Measurements from ENCODE around the gene CDH20.
A peak's percentile ranks its signal among the peaks of the same experiment; 100 is the strongest.

Gene CDH20

GRCh38 chr18:61426492-61427053, 93.3 kb downstream of the CDH20 start:
- no peak for DNase-seq (ENCODE audit: low spot score)

GRCh38 chr18:61428266-61428665, 95.0 kb downstream of the CDH20 start:
- DNase-seq (ENCODE audit: low spot score) = no peak

GRCh38 chr18:61432590-61432989, 99.4 kb downstream of the CDH20 start:
- DNase-seq (ENCODE audit: low spot score) = no peak

- no peak for DNase-seq (ENCODE audit: low spot score)
Observed at GRCh38 chr18:61435064-61435652, 101.9 kb downstream of the CDH20 start.

- DNase-seq (ENCODE audit: low spot score) = no peak
Observed at GRCh38 chr18:61443081-61443725, 110.0 kb downstream of the CDH20 start.

GRCh38 chr18:61448316-61448715, 115.1 kb downstream of the CDH20 start:
- no peak for DNase-seq (ENCODE audit: low spot score)

- no peak for DNase-seq (ENCODE audit: low spot score)
Observed at GRCh38 chr18:61459896-61460648, 126.8 kb downstream of the CDH20 start.

- DNase-seq (ENCODE audit: low spot score) = no peak
Observed at GRCh38 chr18:61464551-61465142, 131.4 kb downstream of the CDH20 start.

GRCh38 chr18:61466736-61467135, 133.5 kb downstream of the CDH20 start:
- no peak for DNase-seq (ENCODE audit: low spot score)

GRCh38 chr18:61470031-61470674, 136.9 kb downstream of the CDH20 start:
- DNase-seq (ENCODE audit: low spot score) = peak; percentile 56

GRCh38 chr18:61471541-61471940, 138.3 kb downstream of the CDH20 start:
- no peak for DNase-seq (ENCODE audit: low spot score)

GRCh38 chr18:61471942-61472341, 138.7 kb downstream of the CDH20 start:
- DNase-seq (ENCODE audit: low spot score) = no peak

- no peak for DNase-seq (ENCODE audit: low spot score)
Observed at GRCh38 chr18:61474341-61474740, 141.1 kb downstream of the CDH20 start.

GRCh38 chr18:61474918-61475317, 141.7 kb downstream of the CDH20 start:
- DNase-seq (ENCODE audit: low spot score) = no peak

GRCh38 chr18:61475931-61476330, 142.7 kb downstream of the CDH20 start:
- no peak for DNase-seq (ENCODE audit: low spot score)

GRCh38 chr18:61489334-61489733, 156.1 kb downstream of the CDH20 start:
- DNase-seq (ENCODE audit: low spot score) = no peak

GRCh38 chr18:61496374-61496773, 163.1 kb downstream of the CDH20 start:
- no peak for DNase-seq (ENCODE audit: low spot score)

GRCh38 chr18:61497422-61497821, 164.2 kb downstream of the CDH20 start:
- no peak for DNase-seq (ENCODE audit: low spot score)

GRCh38 chr18:61502472-61502871, 169.2 kb downstream of the CDH20 start:
- peak; percentile 54 for DNase-seq (ENCODE audit: low spot score)

GRCh38 chr18:61503688-61504087, 170.5 kb downstream of the CDH20 start:
- no peak for DNase-seq (ENCODE audit: low spot score)

GRCh38 chr18:61528961-61529360, 195.7 kb downstream of the CDH20 start:
- DNase-seq (ENCODE audit: low spot score) = no peak

GRCh38 chr18:61530681-61531080, 197.5 kb downstream of the CDH20 start:
- no peak for DNase-seq (ENCODE audit: low spot score)

Data from ecto neural progenitor cell (in vitro differentiated cells).